Measurements from ENCODE around the gene ZNF407. TPM values are rescaled to one million over a fixed set of nuclear protein-coding genes. Genes with fewer than 3 reads are reported as not detected.
A peak's percentile ranks its signal among the peaks of the same experiment; 100 is the strongest.

ZNF407 gene
- total and polyA plus RNA-seq, 2 of the 13 experiments (the other 11 are each of a cell fraction or from before 2014, with no cell fraction given) = 2.3 to 8.7 TPM

GRCh38 chr18:74597034-74597661 is 522 bp upstream of the ZNF407 start (continued):
- TF ChIP-seq ZBTB14 (CRISPR knock-in tag; IDR thresholded peaks at IDR 0.05) (no peak), FOSL2 (CRISPR knock-in tag; IDR thresholded peaks at IDR 0.05) (0 out of 2 replicates have a peak, but pooled peaks have one; percentile 5), ZNF296 (CRISPR knock-in tag; conservative IDR thresholded peaks at IDR 0.05) (no peak), RARA (CRISPR knock-in tag; IDR thresholded peaks at IDR 0.05) (peak; percentile 35; the same call in 1 of the 2 replicates), ZNF589 (CRISPR knock-in tag; conservative IDR thresholded peaks at IDR 0.05) (no peak), NFATC3 (CRISPR knock-in tag; IDR thresholded peaks at IDR 0.05) (no peak), CERS6 (CRISPR knock-in tag; IDR thresholded peaks at IDR 0.05) (no peak), TCF12 (IDR thresholded peaks at IDR 0.05) (no peak), TCF12 (CRISPR knock-in tag; IDR thresholded peaks at IDR 0.05) (no peak), FOXP1 (IDR thresholded peaks at IDR 0.05) (no peak), FOXP1 (CRISPR knock-in tag; IDR thresholded peaks at IDR 0.05) (no peak), FOXM1 (CRISPR knock-in tag; IDR thresholded peaks at IDR 0.05) (no peak), ZNF672 (CRISPR knock-in tag; IDR thresholded peaks at IDR 0.05) (no peak), HMG20A (CRISPR knock-in tag; IDR thresholded peaks at IDR 0.05; ENCODE audit: borderline replicate concordance) (no peak), ZNF790 (CRISPR knock-in tag; IDR thresholded peaks at IDR 0.05; ENCODE audit: borderline replicate concordance) (no peak), ATF3 (CRISPR knock-in tag; IDR thresholded peaks at IDR 0.05) (no peak), KAT2B (IDR thresholded peaks at IDR 0.05; ENCODE audit: borderline replicate concordance, low read depth, low read length) (no peak), ZNF629 (CRISPR knock-in tag; conservative IDR thresholded peaks at IDR 0.05) (no peak), TGIF2 (CRISPR knock-in tag; IDR thresholded peaks at IDR 0.05) (no peak; the same call in 1 of the 2 replicates), ZNF547 (CRISPR knock-in tag; IDR thresholded peaks at IDR 0.05) (no peak), HDAC2 (CRISPR knock-in tag; IDR thresholded peaks at IDR 0.05) (no peak), HES4 (CRISPR knock-in tag; IDR thresholded peaks at IDR 0.05; ENCODE audit: borderline replicate concordance) (no peak), ISL2 (CRISPR knock-in tag; IDR thresholded peaks at IDR 0.05) (0 out of 2 replicates have a peak, but pooled peaks have one; percentile 40), GRHL1 (CRISPR knock-in tag; conservative IDR thresholded peaks at IDR 0.05) (no peak), ZNF530 (CRISPR knock-in tag; IDR thresholded peaks at IDR 0.05; ENCODE audit: low read depth) (no peak), HOXA3 (CRISPR knock-in tag; IDR thresholded peaks at IDR 0.05) (no peak; the same call in 1 of the 2 replicates), RELA (CRISPR knock-in tag; IDR thresholded peaks at IDR 0.05) (no peak), ZNF350 (CRISPR knock-in tag; IDR thresholded peaks at IDR 0.05; ENCODE audit: borderline replicate concordance, low read depth) (peak; percentile 48; the same call in 1 of the 2 replicates), NR2F1 (CRISPR knock-in tag; IDR thresholded peaks at IDR 0.05) (no peak)
